HG03354 (cell line): Measurements from ENCODE around the gene TRA2B.

Source experiments
- ATAC-seq: cut with Tn5 transposase; IDR thresholded peaks from one replicate; pipeline ENCODE4 v1.9.1; 2021; ENCODE audit warnings: mild to moderate bottlenecking; ENCODE audit not compliant: unreplicated experiment, poor library complexity, severe bottlenecking

Gene TRA2B

GRCh38 chr3:185937689-185938374, at the start of gene TRA2B:
Gene TRA2B (minus strand): TSS chr3:185938014. CDS start chr3:185937860, 154 bp downstream.
- peak; percentile 94 for ATAC-seq

GRCh38 chr3:185986198-185986777, 48.5 kb upstream of the TRA2B start:
- no peak for ATAC-seq

DNA sequence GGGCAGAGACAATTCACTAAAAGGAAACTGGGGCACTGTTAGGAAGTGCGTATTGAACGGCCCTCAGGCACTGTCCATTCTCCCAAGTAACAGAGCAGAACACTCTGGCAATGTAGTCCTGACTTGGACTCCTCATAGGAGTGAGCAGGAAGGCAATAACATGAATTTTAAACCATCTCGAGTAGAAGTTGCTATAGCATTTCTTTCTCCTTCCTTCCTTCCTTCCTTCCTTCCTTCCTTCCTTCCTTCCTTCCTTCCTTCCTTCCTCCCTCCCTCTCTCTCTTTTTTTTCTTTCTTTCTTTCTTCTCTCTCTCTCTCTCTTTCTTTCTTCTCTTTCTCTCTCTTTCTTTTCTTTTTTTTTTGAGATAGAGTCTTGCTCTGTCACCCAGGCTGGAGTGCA, 46.4 kb upstream of the TRA2B start:
- no peak for ATAC-seq

DNA sequence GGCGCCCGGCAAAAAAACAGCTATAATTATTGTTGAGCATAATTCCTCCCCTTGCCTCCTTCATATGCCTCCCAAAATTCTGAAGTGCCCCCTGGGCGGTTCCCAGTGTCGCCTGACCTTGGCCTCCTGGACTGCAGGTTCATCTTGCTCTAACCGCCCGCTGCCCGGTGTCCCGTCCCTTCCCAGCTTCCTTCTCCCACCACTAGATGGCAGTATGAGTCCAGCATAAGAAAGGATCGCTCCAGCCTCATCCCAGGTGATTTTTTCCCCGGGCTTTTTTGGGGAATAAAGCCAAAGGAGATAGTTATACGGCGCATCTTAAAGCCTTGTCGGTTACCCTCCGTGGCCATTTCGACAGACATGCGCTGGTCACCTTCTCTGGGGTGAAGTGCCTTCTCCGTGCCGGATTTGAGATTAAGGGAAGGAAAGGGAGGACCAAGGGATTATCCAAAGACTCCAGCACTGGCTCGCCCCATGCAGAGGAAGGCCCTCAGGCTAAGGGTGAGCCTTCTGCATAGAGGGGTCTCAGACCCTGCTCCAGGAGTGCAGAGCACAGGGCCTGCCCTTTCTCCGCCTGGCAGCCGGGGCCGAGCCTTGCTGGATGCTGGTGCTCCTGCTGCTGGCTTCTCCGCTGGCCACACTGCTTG, 45.8 kb upstream of the TRA2B start:
- peak; percentile 64 for ATAC-seq

- no peak for ATAC-seq
Observed at GRCh38 chr3:185982632-185983031, 44.8 kb upstream of the TRA2B start.

- ATAC-seq: no peak
Observed at GRCh38 chr3:185981621-185982020, 43.8 kb upstream of the TRA2B start.

DNA sequence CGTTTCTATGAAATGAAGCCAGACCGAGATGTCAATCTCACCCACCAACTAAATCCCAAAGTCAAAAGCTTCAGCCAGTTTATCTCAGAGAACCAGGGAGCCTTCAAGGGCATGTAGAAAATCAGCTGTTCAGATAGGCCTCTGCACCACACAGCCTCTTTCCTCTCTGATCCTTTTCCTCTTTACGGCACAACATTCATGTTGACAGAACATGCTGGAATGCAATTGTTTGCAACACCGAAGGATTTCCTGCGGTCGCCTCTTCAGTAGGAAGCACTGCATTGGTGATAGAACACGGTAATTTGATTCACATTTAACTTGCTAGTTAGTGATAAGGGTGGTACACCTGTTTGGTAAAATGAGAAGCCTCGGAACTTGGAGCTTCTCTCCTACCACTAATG, 41.9 kb upstream of the TRA2B start:
- no peak for ATAC-seq

DNA sequence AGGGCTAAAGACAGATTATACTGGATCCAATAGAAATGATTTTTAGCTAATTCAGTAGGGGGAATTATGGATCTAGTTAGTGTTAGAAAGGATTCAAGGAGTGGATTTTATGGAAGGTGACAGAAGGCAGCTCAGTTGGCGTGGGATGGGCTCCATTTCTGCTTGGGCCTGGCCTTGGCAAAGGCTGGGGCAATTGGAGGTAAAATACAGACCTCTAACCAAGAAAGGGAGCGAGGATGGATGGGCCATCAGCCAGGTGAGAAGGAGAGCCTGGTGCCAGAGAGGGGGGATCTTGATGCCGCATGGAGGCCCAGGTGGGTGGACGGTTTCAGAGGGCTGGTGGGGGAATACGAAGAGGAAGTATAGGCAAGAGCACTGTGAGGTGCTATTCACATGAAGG, 40.7 kb upstream of the TRA2B start:
- ATAC-seq: no peak

DNA sequence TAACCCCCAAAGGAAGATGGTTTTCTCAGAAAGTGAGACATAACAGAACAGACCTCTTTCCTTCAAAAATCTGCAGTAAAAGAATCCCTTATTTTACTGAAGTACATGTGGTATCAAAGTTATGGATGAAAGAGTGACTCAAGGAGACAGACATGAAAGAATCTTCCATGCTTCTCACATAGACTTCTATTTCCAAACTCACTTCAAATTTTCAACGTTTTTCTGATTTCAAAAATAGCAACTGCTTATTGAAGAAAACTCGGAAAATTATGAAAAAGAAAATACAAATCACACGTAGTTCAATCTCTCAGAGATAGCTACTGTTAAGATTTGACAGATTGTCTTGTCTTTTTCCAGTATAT, 39.8 kb upstream of the TRA2B start:
- ATAC-seq: no peak

- peak; percentile 80 for ATAC-seq
Observed at GRCh38 chr3:185976977-185977678, 39.3 kb upstream of the TRA2B start.

- ATAC-seq: no peak
Observed at GRCh38 chr3:185976100-185976499, 38.3 kb upstream of the TRA2B start.

DNA sequence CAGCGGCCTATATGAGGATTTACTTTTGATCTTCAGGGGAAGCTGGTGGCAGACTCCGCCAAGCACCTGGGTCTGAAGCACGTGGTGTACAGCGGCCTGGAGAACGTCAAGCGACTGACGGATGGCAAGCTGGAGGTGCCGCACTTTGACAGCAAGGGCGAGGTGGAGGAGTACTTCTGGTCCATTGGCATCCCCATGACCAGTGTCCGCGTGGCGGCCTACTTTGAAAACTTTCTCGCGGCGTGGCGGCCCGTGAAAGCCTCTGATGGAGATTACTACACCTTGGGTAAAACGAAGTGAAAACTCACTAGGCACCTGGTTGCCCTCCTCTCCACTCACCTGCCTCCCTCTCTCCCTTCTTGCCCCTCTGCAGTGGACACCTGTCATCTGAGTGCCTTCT, 33.8 kb upstream of the TRA2B start:
- ATAC-seq: no peak

DNA sequence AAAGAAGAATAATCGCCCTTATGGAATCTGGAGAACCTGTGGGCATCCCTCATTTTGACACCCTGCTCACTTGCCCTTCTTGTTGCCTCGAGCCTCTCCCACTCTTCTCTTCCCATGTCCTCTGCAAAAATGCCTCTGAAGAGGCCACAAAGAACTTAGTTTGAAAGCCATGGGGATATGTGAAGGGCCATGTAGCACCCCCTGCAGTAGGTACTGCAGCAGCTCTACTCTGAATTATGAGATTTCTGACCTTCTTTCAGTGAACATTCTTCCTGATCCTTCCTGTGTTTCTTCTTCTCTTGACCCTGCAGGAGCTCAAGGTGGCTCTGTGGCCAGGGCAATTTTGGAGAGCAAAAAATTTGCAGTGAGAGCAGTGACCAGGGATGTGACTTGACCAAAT, 30.4 kb upstream of the TRA2B start:
- ATAC-seq: no peak

DNA sequence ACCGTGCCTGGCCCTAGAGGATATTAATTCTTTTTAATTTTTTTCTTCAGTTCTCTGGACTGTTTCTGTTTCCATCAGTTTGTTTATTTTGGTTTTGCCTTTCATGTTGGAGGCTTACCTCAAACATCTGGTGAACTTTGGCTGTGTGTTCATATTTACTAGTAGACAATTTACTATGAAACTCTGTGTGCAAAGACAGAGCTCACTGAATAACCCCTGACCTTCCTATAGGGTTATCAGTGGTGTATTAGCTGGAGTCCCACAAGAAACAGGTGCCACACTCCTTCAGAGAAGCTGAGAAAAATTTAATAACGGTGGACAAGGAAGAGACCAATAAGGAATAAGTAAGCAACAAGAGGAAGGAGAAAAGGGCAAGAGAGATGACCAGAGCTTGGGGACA, 28.8 kb upstream of the TRA2B start:
- ATAC-seq: no peak

DNA sequence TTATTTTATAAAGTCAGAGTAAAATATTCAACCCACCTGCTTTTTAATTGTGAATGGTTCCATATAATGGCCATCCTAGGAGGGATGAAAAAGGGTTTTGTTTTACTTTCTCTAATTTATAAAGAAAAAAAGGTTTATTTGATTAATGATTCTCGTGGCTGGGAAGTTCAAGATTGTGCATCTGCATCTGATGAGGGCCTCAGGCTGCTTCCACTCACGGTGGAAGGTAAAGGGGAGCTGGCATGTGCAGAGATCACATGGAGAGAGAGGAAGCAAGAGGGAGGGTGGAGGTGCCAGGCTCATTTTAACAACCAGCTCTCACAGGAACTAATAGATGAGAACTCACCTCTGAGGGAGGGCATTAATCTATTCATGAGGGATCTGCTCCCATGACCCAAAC, 27.7 kb upstream of the TRA2B start:
- ATAC-seq: no peak

GRCh38 chr3:185961675-185962232, 23.9 kb upstream of the TRA2B start:
- ATAC-seq: no peak

GRCh38 chr3:185960522-185961288, 22.9 kb upstream of the TRA2B start:
- no peak for ATAC-seq

DNA sequence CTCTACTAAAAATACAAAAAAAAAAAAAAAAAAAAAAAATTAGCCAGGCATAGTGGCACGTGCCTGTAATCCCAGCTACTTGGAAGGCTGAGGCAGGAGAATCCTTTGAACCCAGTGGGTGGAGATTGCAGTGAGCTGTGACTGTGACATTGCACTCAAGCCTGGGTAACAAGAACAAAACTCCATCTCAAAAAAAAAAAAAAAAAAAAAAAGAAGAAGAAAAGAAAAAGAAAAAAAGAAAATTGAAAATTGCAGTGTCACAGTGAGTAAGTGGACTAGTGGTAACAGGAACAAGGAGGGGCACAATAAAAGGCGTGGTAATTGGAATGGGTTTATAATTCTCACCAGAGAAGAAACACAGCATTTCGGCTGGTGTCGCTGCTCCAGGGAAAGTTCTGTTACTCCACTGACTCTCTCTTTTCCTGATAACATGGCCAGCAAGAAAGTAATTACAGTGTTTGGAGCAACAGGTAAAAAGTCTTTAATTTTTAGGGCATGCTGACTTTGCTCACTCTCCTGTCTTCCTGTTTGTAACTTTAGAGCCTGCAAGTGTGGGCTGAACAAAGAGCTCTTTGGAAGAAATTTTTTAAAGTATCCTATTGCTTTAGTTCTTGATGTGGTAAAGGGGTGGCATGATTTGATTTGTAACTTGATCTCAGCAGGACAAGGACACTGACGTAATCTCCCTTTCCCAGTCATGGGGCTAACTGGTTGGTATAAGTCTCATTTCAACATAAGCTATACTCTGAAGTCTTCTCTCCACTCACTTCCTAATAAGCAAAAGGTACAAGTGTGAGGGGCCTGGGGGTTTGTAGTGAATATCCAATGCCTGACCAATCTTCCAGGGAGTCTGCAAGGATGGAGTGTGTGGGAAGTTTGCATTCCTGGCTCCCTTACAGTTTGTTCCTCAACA, 22.1 kb upstream of the TRA2B start:
- ATAC-seq: no peak

GRCh38 chr3:185958626-185959025, 20.8 kb upstream of the TRA2B start:
- no peak for ATAC-seq
